GM12873 (cell line): Measurements from ENCODE around the gene SETD7.

ENCODE experiments used
- CTCF ChIP-seq: IDR thresholded peaks from 2 replicates; pipeline ENCODE4 v1.5.1; 2012; ENCODE audit warnings: low read depth, mild to moderate bottlenecking, moderate library complexity, low read length, control low read depth; ENCODE audit not compliant: insufficient read depth; ENCODE audit errors: missing control alignments

Gene SETD7

GRCh38 chr4:139599076-139599475, 43.1 kb upstream of the SETD7 start:
- TF ChIP-seq CTCF: no peak

GRCh38 chr4:139596684-139597279, 40.8 kb upstream of the SETD7 start:
- no peak for TF ChIP-seq CTCF

GRCh38 chr4:139596034-139596683, 40.1 kb upstream of the SETD7 start:
- no peak for TF ChIP-seq CTCF

GRCh38 chr4:139594591-139595185, 38.7 kb upstream of the SETD7 start:
- no peak for TF ChIP-seq CTCF

- TF ChIP-seq CTCF: no peak
Observed at GRCh38 chr4:139593091-139593564, 37.1 kb upstream of the SETD7 start.

GRCh38 chr4:139589336-139590018, 33.5 kb upstream of the SETD7 start:
- TF ChIP-seq CTCF: no peak

- no peak for TF ChIP-seq CTCF
Observed at GRCh38 chr4:139587446-139587845, 31.4 kb upstream of the SETD7 start.
